Spinal cord (tissue), 10 donors: ENCODE results near the gene CPSF4L. TPM values are rescaled to one million over a fixed set of nuclear protein-coding genes. Genes with fewer than 3 reads are reported as not detected.
A peak's percentile ranks its signal among the peaks of the same experiment; 100 is the strongest.
"Not testable (repeated sequence)": the region's sequence is repeated elsewhere in the genome, so short reads cannot be mapped to it uniquely, and the experiment has no call there.

Source experiments
- DNase-seq, 6 donors: peaks; one replicate each; pipeline versions ENCODE4 v3.0.0 to v3.0.0-alpha.2; 2013 to 2015; ENCODE audit warnings: low spot score in 6 of 6, low read depth in 4 of 6
- H3K27ac ChIP-seq: one replicate; pipeline ENCODE4 v1.5.1; 2013; ENCODE audit warnings: low read depth, low read length, control low read depth
- H3K27me3 ChIP-seq: one replicate; pipeline ENCODE4 v1.6.1; 2013; ENCODE audit warnings: low read length; ENCODE audit not compliant: control insufficient read depth, insufficient read depth
- H3K36me3 ChIP-seq: one replicate; pipeline ENCODE4 v1.6.1; 2013; ENCODE audit warnings: low read length; ENCODE audit not compliant: control insufficient read depth, insufficient read depth
- H3K4me1 ChIP-seq: one replicate; pipeline ENCODE4 v1.6.1; 2013; ENCODE audit warnings: low read length; ENCODE audit not compliant: control insufficient read depth, insufficient read depth
- H3K4me3 ChIP-seq: one replicate; pipeline ENCODE4 v1.5.1; 2013; ENCODE audit warnings: low read depth, low read length, control low read depth
- H3K9me3 ChIP-seq: one replicate; pipeline ENCODE4 v1.6.1; 2013; ENCODE audit warnings: low read length; ENCODE audit not compliant: control insufficient read depth, insufficient read depth
- WGBS: methylation state at CpG from one replicate; pipeline ENCODE4 v1.1.5; 2013; ENCODE audit warnings: missing lambda C conversion rate; ENCODE audit not compliant: insufficient coverage; 5-methylcytosine and 5-hydroxymethylcytosine counted together
- long read RNA-seq, 4 donors: transcript quantifications; one replicate each; lab custom pipeline, GENCODE V29; 2026
- polyA plus RNA-seq, 2 donors: library from polyadenylated mRNA; unstranded; fragments of 120-200 nt; gene quantifications; one replicate each; pipeline ENCODE4 v1.2.1, GENCODE V29; 2013; ENCODE audit not compliant: insufficient read length in 2 of 2
- total RNA-seq, 2 donors: library from RNA; depleted of rRNA in 1 of 2; stranded (reverse); fragments of 120-200 nt in 1 of 2; fragments of >200 nt in 1 of 2; gene quantifications; one replicate each; pipeline versions ENCODE4 v1.2.3 to v1.2.4, GENCODE V29; 2013 to 2014
- donor health status: healthy.

Gene CPSF4L, protein sequence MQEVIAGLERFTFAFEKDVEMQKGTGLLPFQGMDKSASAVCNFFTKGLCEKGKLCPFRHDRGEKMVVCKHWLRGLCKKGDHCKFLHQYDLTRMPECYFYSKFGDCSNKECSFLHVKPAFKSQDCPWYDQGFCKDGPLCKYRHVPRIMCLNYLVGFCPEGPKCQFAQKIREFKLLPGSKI
- not detected for total RNA-seq
- polyA plus RNA-seq, result under 1 TPM in 1 of 2 donors, not detected in 1; 0.29 TPM
- long read RNA-seq, donor 1, result 0 reads
- long read RNA-seq, donor 2, result 0 reads
- long read RNA-seq, donor 3, result 0 reads
- long read RNA-seq, donor 4, result 0 reads

GRCh38 chr17:73261617-73261951 lies at the start of gene CPSF4L:
Gene CPSF4L (minus strand): TSS chr17:73261880. CDS start chr17:73261818, 62 bp downstream.
- H3K4me3 ChIP-seq, result no peak within 1 kb of the TSS
- H3K27ac ChIP-seq, result peak within 1 kb of the TSS; percentile 85
- peaks cover 36% of the 10 kb centered on the region for H3K4me1 ChIP-seq
- no peaks in the 10 kb centered on the region for H3K9me3 ChIP-seq
- 85% methylated on average over 7 of the region's 9 CpGs for WGBS
- no peak for DNase-seq
- H3K27me3 ChIP-seq, result no peaks in the 10 kb centered on the region
- peaks cover 3% of the 10 kb centered on the region for H3K36me3 ChIP-seq

DNA sequence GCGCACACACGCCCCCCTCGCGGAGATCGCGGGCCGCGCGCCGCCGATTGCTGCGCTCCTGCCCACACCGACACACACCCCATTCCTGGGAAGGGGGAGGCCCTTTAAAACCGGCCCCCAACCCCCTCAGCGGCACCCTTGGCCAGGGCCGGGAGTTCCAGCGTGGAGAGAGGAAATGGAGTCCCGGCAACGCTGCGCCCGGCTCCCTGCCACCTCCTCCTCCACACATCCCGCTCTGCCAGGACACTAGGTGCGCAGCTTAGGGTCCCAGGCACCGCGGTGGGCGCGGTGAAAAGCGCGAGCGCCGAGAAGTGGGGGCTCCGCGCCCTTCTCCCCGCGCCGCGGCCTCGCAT lies 49.7 kb upstream of the CPSF4L start:
- H3K4me3 ChIP-seq, result peak overlapping the region; percentile 88
- H3K36me3 ChIP-seq, result peaks cover 15% of the 10 kb centered on the region
- H3K27me3 ChIP-seq, result no peaks in the 10 kb centered on the region
- 0% methylated on average over 38 of the region's 38 CpGs for WGBS
- DNase-seq, result no peak
- peaks cover 51% of the 10 kb centered on the region for H3K4me1 ChIP-seq
- H3K9me3 ChIP-seq, result no peaks in the 10 kb centered on the region
- H3K27ac ChIP-seq, result peak overlapping the region; percentile 98

GRCh38 chr17:73309727-73310596 lies 48.3 kb upstream of the CPSF4L start:
- peaks cover 18% of the 10 kb centered on the region for H3K36me3 ChIP-seq
- H3K27me3 ChIP-seq, result no peaks in the 10 kb centered on the region
- H3K27ac ChIP-seq, result peak overlapping the region; percentile 98
- H3K9me3 ChIP-seq, result no peaks in the 10 kb centered on the region
- peak overlapping the region; percentile 88 for H3K4me3 ChIP-seq
- WGBS, result 2% methylated on average over 14 of the region's 21 CpGs
- peak in 2 of 6 donors; percentile 79 for DNase-seq
- H3K4me1 ChIP-seq, result peaks cover 66% of the 10 kb centered on the region

- H3K4me3 ChIP-seq, result peak overlapping the region; percentile 88
- DNase-seq, H3K9me3 ChIP-seq, H3K27me3 ChIP-seq: not testable (repeated sequence)
- peaks cover 73% of the 10 kb centered on the region for H3K4me1 ChIP-seq
- H3K27ac ChIP-seq, result peak overlapping the region; percentile 98
- no CpG with 5 or more reads among the region's 5 CpGs for WGBS
- peaks cover 21% of the 10 kb centered on the region for H3K36me3 ChIP-seq
Observed at GRCh38 chr17:73308959-73309358, 47.3 kb upstream of the CPSF4L start.

- peak overlapping the region; percentile 98 for H3K27ac ChIP-seq
- H3K4me1 ChIP-seq, result peaks cover 73% of the 10 kb centered on the region
- H3K27me3 ChIP-seq, result no peaks in the 10 kb centered on the region
- H3K36me3 ChIP-seq, result peaks cover 21% of the 10 kb centered on the region
- peak in 1 of 6 donors; percentile 60 for DNase-seq
- H3K9me3 ChIP-seq, result no peaks in the 10 kb centered on the region
- H3K4me3 ChIP-seq, result peak overlapping the region; percentile 18
- WGBS, result 47% methylated on average over 19 of the region's 23 CpGs
Observed at GRCh38 chr17:73308017-73308823, 46.5 kb upstream of the CPSF4L start.

DNA sequence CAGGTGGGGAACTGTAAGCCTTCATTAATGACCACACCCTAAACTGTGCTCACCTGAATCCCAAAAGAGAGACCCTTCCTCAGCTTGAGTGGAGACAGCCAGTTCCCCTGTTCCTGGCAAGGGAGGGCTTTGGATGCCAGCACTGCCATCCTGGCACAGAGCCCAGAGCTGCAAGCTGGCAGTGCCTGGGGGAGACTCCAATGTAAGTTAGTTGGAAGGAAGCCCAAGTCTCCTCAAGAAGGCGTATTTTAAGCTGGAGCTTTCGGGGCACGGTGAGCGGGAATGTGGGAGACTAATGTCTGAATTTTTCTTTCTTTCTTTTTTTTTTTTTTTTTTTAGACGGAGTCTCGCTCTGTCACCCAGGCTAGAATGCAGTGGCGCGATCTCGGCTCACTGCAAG lies 45.5 kb upstream of the CPSF4L start:
- peaks cover 23% of the 10 kb centered on the region for H3K36me3 ChIP-seq
- H3K27me3 ChIP-seq, result no peaks in the 10 kb centered on the region
- 0% methylated on average over 2 of the region's 9 CpGs for WGBS
- peak in 4 of 6 donors; percentile 75 to 97 (median 88) for DNase-seq
- no peaks in the 10 kb centered on the region for H3K9me3 ChIP-seq
- peak overlapping the region; percentile 65 for H3K27ac ChIP-seq
- H3K4me3 ChIP-seq, result no peak overlapping the region
- peaks cover 65% of the 10 kb centered on the region for H3K4me1 ChIP-seq

GRCh38 chr17:73305845-73306836 lies 44.5 kb upstream of the CPSF4L start:
- peaks cover 68% of the 10 kb centered on the region for H3K4me1 ChIP-seq

DNA sequence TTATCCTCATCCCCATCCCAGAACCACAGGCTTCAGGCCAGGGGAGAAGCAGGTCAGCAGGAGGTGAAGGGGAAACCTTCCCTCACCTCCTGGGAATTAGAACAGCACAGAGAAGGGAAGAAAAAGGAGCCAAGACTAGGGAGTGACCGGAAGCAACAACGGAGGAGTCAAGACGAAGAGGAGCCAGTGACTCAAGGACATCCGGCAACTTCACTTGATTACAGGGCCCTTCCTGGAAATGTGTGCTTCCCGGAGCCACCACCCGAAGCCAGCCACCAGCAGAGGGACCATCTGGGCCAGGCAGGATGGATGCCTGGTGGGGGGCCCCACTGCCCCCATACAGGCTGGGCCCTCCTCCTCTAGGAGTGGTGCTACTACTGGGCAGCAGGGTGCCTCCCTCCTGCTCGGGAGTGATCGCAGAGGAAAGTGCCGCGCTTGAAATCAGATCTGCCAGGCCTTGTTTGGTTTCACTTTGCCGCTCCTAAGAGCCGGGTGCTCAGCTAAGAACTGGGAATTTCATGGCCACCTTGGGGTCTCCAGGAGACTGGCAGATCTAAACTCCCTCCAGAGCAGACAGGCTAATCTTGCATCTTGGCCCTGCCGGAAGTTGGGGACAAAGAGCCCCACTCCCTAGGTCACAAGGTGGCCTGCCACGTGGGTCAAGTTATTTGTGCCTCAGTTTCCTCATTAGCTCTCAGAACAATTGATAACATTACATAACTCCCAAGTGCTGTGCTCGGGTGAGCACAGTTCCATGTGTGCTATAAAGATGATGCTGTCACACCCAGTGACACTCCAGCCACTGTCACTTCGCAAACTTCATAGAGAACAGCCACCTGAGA lies 43.5 kb upstream of the CPSF4L start:
- peak in 1 of 6 donors; percentile 63 for DNase-seq
- 12% methylated on average over 14 of the region's 16 CpGs for WGBS
- no peaks in the 10 kb centered on the region for H3K27me3 ChIP-seq
- H3K36me3 ChIP-seq, result peaks cover 20% of the 10 kb centered on the region
- H3K4me1 ChIP-seq, result peaks cover 72% of the 10 kb centered on the region
- no peaks in the 10 kb centered on the region for H3K9me3 ChIP-seq
- H3K4me3 ChIP-seq, result peak overlapping the region; percentile 16
- peak overlapping the region; percentile 65 for H3K27ac ChIP-seq

More at GRCh38 chr17:73305845-73306836, 44.5 kb upstream of the CPSF4L start:
- H3K9me3 ChIP-seq, result no peaks in the 10 kb centered on the region
- DNase-seq, result no peak
- 58% methylated on average over 8 of the region's 11 CpGs for WGBS
- H3K27ac ChIP-seq, result peak overlapping the region; percentile 65
- H3K4me3 ChIP-seq, result peak overlapping the region; percentile 16
- H3K36me3 ChIP-seq, result peaks cover 20% of the 10 kb centered on the region
- no peaks in the 10 kb centered on the region for H3K27me3 ChIP-seq
